ENCODE results near the gene L3MBTL4.

DNA sequence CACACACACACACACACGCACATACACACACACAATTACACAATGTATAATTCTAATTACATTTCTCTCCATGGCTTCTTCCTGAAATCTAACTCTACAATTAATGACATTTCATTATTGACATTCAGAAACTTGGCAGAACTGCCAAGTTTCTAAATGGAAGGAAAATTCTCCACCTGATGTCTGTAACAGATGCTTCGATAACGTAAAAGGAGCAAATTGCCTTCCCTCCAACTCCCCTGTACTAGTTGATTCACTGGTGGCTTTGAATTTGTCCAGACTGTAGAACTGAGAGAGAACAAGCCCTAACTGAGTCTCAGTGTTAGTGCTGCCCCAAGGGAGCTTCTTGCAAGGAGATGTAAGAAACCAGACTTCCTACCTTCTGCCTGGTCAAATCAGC, 264.3 kb downstream of the L3MBTL4 start:
- TF ChIP-seq CTCF (IDR thresholded peaks at IDR 0.05; ENCODE audit: poor library complexity) (no peak), EZH2 (IDR thresholded peaks at IDR 0.05; ENCODE audit: borderline replicate concordance) (no peak)

Measured in hepatocyte (in vitro differentiated cells).